Lung (tissue), 12 donors: ENCODE data around the gene CD2. TPM values are rescaled to one million over a fixed set of nuclear protein-coding genes. Genes with fewer than 3 reads are reported as not detected.

Experiments
- ATAC-seq: fragments of 200-7000 bp; cut with Tn5 transposase; one replicate; pipeline ENCODE4 v1.9.1; 2020; ENCODE audit warnings: moderate number of reproducible peaks; ENCODE audit not compliant: insufficient read depth, low FRiP score
- DNase-seq, 3 donors: peaks; one replicate each; pipeline ENCODE4 v3.0.0-alpha.2; 2013 to 2017
- H3K27ac ChIP-seq, 2 donors: one replicate each; pipeline ENCODE4 v1.5.1; 2013; ENCODE audit warnings: mild to moderate bottlenecking in 2 of 2, moderate library complexity in 2 of 2, control low read depth in 1 of 2, inconsistent platforms in 1 of 2, low read depth in 1 of 2, low read length in 1 of 2
- H3K27me3 ChIP-seq, 3 donors: one replicate each; pipeline ENCODE4 v1.5.1; 2013; ENCODE audit warnings: low read length in 2 of 3; ENCODE audit not compliant: control insufficient read depth in 3 of 3, insufficient read depth in 3 of 3
- H3K36me3 ChIP-seq, 4 donors: one replicate each; pipeline ENCODE4 v1.5.1; 2013; ENCODE audit warnings: low read length in 4 of 4, mild to moderate bottlenecking in 1 of 4, moderate library complexity in 1 of 4; ENCODE audit not compliant: control insufficient read depth in 4 of 4, insufficient read depth in 4 of 4
- H3K4me1 ChIP-seq, 5 donors: one replicate each; pipeline ENCODE4 v1.5.1; 2013; ENCODE audit warnings: low read length in 5 of 5, mild to moderate bottlenecking in 2 of 5, moderate library complexity in 1 of 5; ENCODE audit not compliant: control insufficient read depth in 5 of 5, insufficient read depth in 5 of 5
- H3K4me3 ChIP-seq: one replicate; pipeline ENCODE4 v1.5.1; 2013; ENCODE audit warnings: mild to moderate bottlenecking, control low read depth, moderate library complexity
- H3K9ac ChIP-seq, 2 donors: one replicate each; pipeline ENCODE4 v1.5.1; 2013; ENCODE audit warnings: low read length in 2 of 2, control low read depth in 1 of 2; ENCODE audit not compliant: insufficient read depth in 1 of 2
- H3K9me3 ChIP-seq, 4 donors: one replicate each; pipeline ENCODE4 v1.5.1; 2013; ENCODE audit warnings: low read length in 3 of 4, mild to moderate bottlenecking in 1 of 4, moderate library complexity in 1 of 4; ENCODE audit not compliant: control insufficient read depth in 4 of 4, insufficient read depth in 3 of 4
- WGBS, 2 donors: extraction: QIAGEN DNeasy Blood & Tissue Kit; methylation state at CpG; one replicate each; pipeline ENCODE4 v1.1.7; 2013; 5-methylcytosine and 5-hydroxymethylcytosine counted together
- polyA plus RNA-seq, 2 donors: library from polyadenylated mRNA; stranded (reverse); fragments of 200-250 nt; gene quantifications; one replicate each; pipeline ENCODE4 v1.2.1, GENCODE V29; 2013
- total RNA-seq, 2 donors: library from RNA; depleted of rRNA in 1 of 2; stranded (reverse); fragments of >200 nt in 1 of 2; gene quantifications; one replicate each; pipeline ENCODE4 v1.2.1, GENCODE V29; 2014 to 2021
- TF ChIP-seq, protein P1 (sequence below): IDR thresholded peaks from 2 replicates; pipeline ENCODE4 v1.5.1; 2012; ENCODE audit warnings: mild to moderate bottlenecking; ENCODE audit errors: control extremely low read depth, extremely low read depth
- donor health status: control.
- donor health status: control.
- donor health status: Bipolar disorder and iron deficiency.
- donor health status: healthy.
- donor health status: DM: yes; HTN: yes; CAD: no.

CD2 gene
- total and polyA plus RNA-seq, 4 donors, result 2.4 to 5.2 (median 4.9) TPM

DNA sequence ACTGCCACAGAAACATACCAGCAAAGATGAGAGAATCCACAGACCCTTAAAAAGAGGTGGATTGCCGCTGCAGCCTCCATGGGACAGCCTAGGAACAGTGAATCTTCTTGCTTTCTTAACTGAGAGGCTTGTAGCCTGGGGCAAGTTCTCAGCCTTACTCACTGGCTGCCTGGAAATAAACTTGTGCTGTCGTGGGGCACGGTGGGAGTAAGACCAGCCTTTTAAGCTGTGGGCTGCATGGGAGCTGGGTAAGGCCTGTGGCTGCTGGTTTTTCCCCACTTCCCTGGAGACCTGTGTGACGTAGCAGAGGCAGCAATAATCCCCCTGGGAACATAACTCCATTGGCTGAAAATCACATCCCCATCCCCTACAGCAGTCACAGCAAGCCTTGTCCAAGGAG lies 30.8 kb downstream of the CD2 start:
- WGBS, 2 donors, result 90 to 91% methylated on average over 4 of the region's 4 CpGs
- Histone ChIP-seq H3K27ac (no peak overlapping the region), H3K27me3 (no peaks in the 10 kb centered on the region), H3K36me3 (no peaks in the 10 kb centered on the region), H3K9me3 (peaks cover 0 to 4% (median 0%) of the 10 kb centered on the region in 4 donors), H3K9ac (no peak overlapping the region), H3K4me3 (no peak overlapping the region), H3K4me1 (no peaks in the 10 kb centered on the region)
- no peak for DNase-seq
- ATAC-seq, result no peak
- TF ChIP-seq, protein P1, sequence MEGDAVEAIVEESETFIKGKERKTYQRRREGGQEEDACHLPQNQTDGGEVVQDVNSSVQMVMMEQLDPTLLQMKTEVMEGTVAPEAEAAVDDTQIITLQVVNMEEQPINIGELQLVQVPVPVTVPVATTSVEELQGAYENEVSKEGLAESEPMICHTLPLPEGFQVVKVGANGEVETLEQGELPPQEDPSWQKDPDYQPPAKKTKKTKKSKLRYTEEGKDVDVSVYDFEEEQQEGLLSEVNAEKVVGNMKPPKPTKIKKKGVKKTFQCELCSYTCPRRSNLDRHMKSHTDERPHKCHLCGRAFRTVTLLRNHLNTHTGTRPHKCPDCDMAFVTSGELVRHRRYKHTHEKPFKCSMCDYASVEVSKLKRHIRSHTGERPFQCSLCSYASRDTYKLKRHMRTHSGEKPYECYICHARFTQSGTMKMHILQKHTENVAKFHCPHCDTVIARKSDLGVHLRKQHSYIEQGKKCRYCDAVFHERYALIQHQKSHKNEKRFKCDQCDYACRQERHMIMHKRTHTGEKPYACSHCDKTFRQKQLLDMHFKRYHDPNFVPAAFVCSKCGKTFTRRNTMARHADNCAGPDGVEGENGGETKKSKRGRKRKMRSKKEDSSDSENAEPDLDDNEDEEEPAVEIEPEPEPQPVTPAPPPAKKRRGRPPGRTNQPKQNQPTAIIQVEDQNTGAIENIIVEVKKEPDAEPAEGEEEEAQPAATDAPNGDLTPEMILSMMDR, result no peak

- ATAC-seq (no peak), DNase-seq (no peak)
- WGBS, 2 donors, result 92 to 97% methylated on average over 1 of the region's 1 CpG
- Histone ChIP-seq H3K36me3 (no peaks in the 10 kb centered on the region), H3K4me3 (no peak overlapping the region), H3K27ac (no peak overlapping the region), H3K4me1 (no peaks in the 10 kb centered on the region), H3K9me3 (peaks cover 0 to 4% (median 0%) of the 10 kb centered on the region in 4 donors), H3K9ac (no peak overlapping the region), H3K27me3 (no peaks in the 10 kb centered on the region)
- TF ChIP-seq, protein P1, result no peak
These were observed 31.8 kb downstream of the CD2 start for GRCh38 chr1:116786049-116786448.

DNA sequence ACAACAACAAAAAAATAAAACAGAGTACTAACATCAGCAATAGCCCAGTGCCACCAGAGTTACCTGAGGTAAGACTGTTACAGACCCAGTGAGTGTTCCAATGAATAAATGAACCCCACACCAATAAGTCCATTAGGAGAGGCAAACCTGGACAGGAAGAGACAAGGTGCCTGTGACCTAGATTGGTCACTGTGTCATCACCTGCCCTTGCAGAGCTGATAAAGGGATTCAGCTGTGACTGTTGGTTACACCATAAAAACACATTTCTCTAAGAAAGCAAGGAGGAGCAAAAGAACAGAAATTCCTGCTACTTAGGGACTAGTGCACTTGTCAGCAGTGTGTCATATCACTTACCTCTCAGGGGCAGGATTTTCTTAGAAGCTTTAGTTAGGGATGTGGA lies 37.5 kb downstream of the CD2 start:
- Histone ChIP-seq H3K4me1 (no peaks in the 10 kb centered on the region), H3K9ac (no peak overlapping the region), H3K4me3 (no peak overlapping the region), H3K9me3 (no peaks in the 10 kb centered on the region), H3K27ac (no peak overlapping the region), H3K36me3 (no peaks in the 10 kb centered on the region), H3K27me3 (no peaks in the 10 kb centered on the region)
- TF ChIP-seq, protein P1, result no peak
- DNase-seq, result no peak
- no peak for ATAC-seq

- Histone ChIP-seq H3K27me3 (no peaks in the 10 kb centered on the region), H3K9me3 (no peaks in the 10 kb centered on the region), H3K36me3 (no peaks in the 10 kb centered on the region), H3K4me3 (no peak overlapping the region), H3K4me1 (no peaks in the 10 kb centered on the region), H3K27ac (no peak overlapping the region), H3K9ac (no peak overlapping the region)
- TF ChIP-seq, protein P1, result no peak
- WGBS, 2 donors, result 67 to 73% methylated on average over 2 of the region's 2 CpGs
- ATAC-seq (no peak), DNase-seq (no peak)
These were observed 39.2 kb downstream of the CD2 start for GRCh38 chr1:116793357-116793935.
